Upper lobe of left lung (tissue), 4 donors: ENCODE results near the gene METTL4.

Experiments
- POLR2A ChIP-seq, 4 donors: fragments of 450-650 bp; IDR thresholded peaks; one replicate each; pipeline ENCODE4 v1.5.1; 2016 to 2017; ENCODE audit warnings: antibody characterized with exemption in 4 of 4, mild to moderate bottlenecking in 2 of 4
- POLR2AphosphoS5 ChIP-seq, 2 donors: sonication (generic); formaldehyde crosslinking; IDR thresholded peaks; one replicate each; pipeline ENCODE4 v1.5.1; 2017; ENCODE audit warnings: antibody characterized with exemption in 2 of 2
- TF ChIP-seq, protein P1 (sequence below), 6 experiments: fragments of 450-650 bp in 4 of 6; fragments of 200-600 bp in 2 of 6; sonication (generic) in 2 of 6; IDR thresholded peaks; one replicate each; pipeline ENCODE4 v1.5.1; 2016 to 2019; ENCODE audit warnings: antibody characterized with exemption in 6 of 6

DNA sequence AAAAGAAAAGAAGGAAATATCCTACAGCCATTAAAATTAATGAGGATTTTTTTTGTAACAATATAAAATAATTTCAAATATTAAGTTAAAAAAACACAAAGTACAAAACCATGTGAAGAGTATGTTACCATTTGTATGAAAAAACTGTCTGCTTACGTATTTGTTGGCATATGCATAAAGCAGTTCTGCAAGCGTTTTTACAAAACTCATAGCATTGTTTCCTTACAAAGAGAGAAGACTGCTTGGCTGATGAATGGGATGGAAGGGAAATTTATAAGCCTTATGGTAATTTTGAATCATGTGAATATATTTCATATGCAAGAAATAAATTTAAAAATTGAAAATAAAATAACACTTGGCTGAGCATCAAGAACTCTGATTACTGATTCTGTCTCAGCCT is 63.1 kb downstream of the METTL4 start:
- TF ChIP-seq, protein P1, sequence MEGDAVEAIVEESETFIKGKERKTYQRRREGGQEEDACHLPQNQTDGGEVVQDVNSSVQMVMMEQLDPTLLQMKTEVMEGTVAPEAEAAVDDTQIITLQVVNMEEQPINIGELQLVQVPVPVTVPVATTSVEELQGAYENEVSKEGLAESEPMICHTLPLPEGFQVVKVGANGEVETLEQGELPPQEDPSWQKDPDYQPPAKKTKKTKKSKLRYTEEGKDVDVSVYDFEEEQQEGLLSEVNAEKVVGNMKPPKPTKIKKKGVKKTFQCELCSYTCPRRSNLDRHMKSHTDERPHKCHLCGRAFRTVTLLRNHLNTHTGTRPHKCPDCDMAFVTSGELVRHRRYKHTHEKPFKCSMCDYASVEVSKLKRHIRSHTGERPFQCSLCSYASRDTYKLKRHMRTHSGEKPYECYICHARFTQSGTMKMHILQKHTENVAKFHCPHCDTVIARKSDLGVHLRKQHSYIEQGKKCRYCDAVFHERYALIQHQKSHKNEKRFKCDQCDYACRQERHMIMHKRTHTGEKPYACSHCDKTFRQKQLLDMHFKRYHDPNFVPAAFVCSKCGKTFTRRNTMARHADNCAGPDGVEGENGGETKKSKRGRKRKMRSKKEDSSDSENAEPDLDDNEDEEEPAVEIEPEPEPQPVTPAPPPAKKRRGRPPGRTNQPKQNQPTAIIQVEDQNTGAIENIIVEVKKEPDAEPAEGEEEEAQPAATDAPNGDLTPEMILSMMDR (IDR thresholded peaks at IDR 0.05), result no peak
- TF ChIP-seq POLR2A (IDR thresholded peaks at IDR 0.05), result no peak
- no peak for TF ChIP-seq POLR2AphosphoS5 (IDR thresholded peaks at IDR 0.05)
